ENCODE results near the gene MIX23.
"Not testable (repeated sequence)": the region's sequence is repeated elsewhere in the genome, so short reads cannot be mapped to it uniquely, and the experiment has no call there.

MIX23 gene

GRCh38 chr3:122391681-122392446, 8.8 kb upstream of the MIX23 start:
- DNase-seq: no peak

GRCh38 chr3:122390665-122391064, 7.6 kb upstream of the MIX23 start:
- DNase-seq: no peak

- DNase-seq: no peak
Measured at GRCh38 chr3:122389892-122390291, 6.9 kb upstream of the MIX23 start.

GRCh38 chr3:122389197-122389596, 6.2 kb upstream of the MIX23 start:
- DNase-seq: no peak

- DNase-seq: no peak
Measured at GRCh38 chr3:122387709-122388108, 4.7 kb upstream of the MIX23 start.

GRCh38 chr3:122383771-122384697, 1.0 kb upstream of the MIX23 start, which contains the start of gene FAM162A:
Gene FAM162A, plus strand, starts transcription at chr3:122384182. Its CDS starts 84 bp downstream, at chr3:122384266.
- DNase-seq: peak; percentile 95

GRCh38 chr3:122377975-122378374, 5.1 kb downstream of the MIX23 start:
- DNase-seq: no peak

- DNase-seq: no peak
Measured at GRCh38 chr3:122374034-122374433, 9.0 kb downstream of the MIX23 start.

GRCh38 chr3:122366379-122366749, 16.7 kb downstream of the MIX23 start:
- no peak for DNase-seq

GRCh38 chr3:122365582-122366378, 17.3 kb downstream of the MIX23 start:
- DNase-seq: not testable (repeated sequence)

- DNase-seq: no peak
Measured at GRCh38 chr3:122365073-122365472, 18.0 kb downstream of the MIX23 start.

- no peak for DNase-seq
Measured at GRCh38 chr3:122364490-122364889, 18.5 kb downstream of the MIX23 start.

GRCh38 chr3:122362026-122362425, 21.0 kb downstream of the MIX23 start:
- no peak for DNase-seq

GRCh38 chr3:122358703-122359032, 24.4 kb downstream of the MIX23 start:
- no peak for DNase-seq

GRCh38 chr3:122357828-122358702, 25.0 kb downstream of the MIX23 start:
- no peak for DNase-seq

- DNase-seq: peak; percentile 19
Measured at GRCh38 chr3:122356402-122356801, 26.6 kb downstream of the MIX23 start.

GRCh38 chr3:122355612-122356011, 27.4 kb downstream of the MIX23 start:
- DNase-seq: no peak

GRCh38 chr3:122353893-122354401, 29.1 kb downstream of the MIX23 start:
- no peak for DNase-seq

GRCh38 chr3:122353215-122353614, 29.8 kb downstream of the MIX23 start:
- DNase-seq: no peak

- DNase-seq: no peak
Measured at GRCh38 chr3:122351612-122352011, 31.4 kb downstream of the MIX23 start.

GRCh38 chr3:122350814-122351418, 32.1 kb downstream of the MIX23 start:
- no peak for DNase-seq
